ENCODE data around the gene CORO6. TPM values are rescaled to one million over a fixed set of nuclear protein-coding genes. Genes with fewer than 3 reads are reported as not detected.

CORO6 gene
- total RNA-seq (10 to 100 TPM in 4 of 5 donors, 1 to 10 TPM in 1; 6.4 to 53.1 (median 20.6) TPM), polyA plus RNA-seq (10 to 100 TPM in 1 of 3 donors, 1 to 10 TPM in 2; 1.1 to 17.5 (median 1.4) TPM)
- long read RNA-seq, donor 1, result 0 reads
- long read RNA-seq, donor 2, result 0 reads
- long read RNA-seq, donor 3, result 0 reads
- long read RNA-seq, donor 4, result 0 reads
- long read RNA-seq, donor 5, partial matches to known transcripts, result 0 of 1 reads
- long read RNA-seq, donor 5, other reads (novel, unspliced or antisense), result 0 of 1 reads
- long read RNA-seq, donor 6, result 0 reads
- long read RNA-seq, donor 7, partial matches to known transcripts, result 0 of 1 reads
- long read RNA-seq, donor 7, other reads (novel, unspliced or antisense), result 0 of 1 reads
- long read RNA-seq, donor 8, result 0 reads
- long read RNA-seq, donor 9, partial matches to known transcripts, result 0 of 1 reads
- long read RNA-seq, donor 9, other reads (novel, unspliced or antisense), result 0 of 1 reads
- long read RNA-seq, donor 10, result 0 reads

GRCh38 chr17:29622337-29623282, at the start of gene CORO6:
Gene CORO6 (minus strand): TSS chr17:29622912. CDS start chr17:29621421, 1,491 bp downstream.
- DNase-seq, result peak; percentile 60 to 82
- WGBS, 5 donors, result 2 to 4% (median 4%) methylated on average over 37 to 77 of the region's 77 CpGs
- Histone ChIP-seq H3K27me3 (peaks cover 0 to 20% (median 6%) of the 10 kb centered on the region in 3 donors), H3K36me3 (peaks cover 0 to 4% (median 2%) of the 10 kb centered on the region in 4 donors), H3K4me3 (peak within 1 kb of the TSS; percentile 61 to 75 (median 64)), H3K4me1 (peaks cover 23 to 44% (median 30%) of the 10 kb centered on the region in 4 donors), H3K9me3 (no peaks in the 10 kb centered on the region), H3K27ac (peak within 1 kb of the TSS in 4 of 5 donors; percentile 38 to 64 (median 42))
- intact Hi-C loops (cut with DNase I; ENCODE audit: low total_unique reads), result no loop called here
- no peak for TF ChIP-seq EP300 (IDR thresholded peaks at IDR 0.05)
- no peak for TF ChIP-seq POLR2AphosphoS5 (IDR thresholded peaks at IDR 0.05)
- TF ChIP-seq, protein P1, sequence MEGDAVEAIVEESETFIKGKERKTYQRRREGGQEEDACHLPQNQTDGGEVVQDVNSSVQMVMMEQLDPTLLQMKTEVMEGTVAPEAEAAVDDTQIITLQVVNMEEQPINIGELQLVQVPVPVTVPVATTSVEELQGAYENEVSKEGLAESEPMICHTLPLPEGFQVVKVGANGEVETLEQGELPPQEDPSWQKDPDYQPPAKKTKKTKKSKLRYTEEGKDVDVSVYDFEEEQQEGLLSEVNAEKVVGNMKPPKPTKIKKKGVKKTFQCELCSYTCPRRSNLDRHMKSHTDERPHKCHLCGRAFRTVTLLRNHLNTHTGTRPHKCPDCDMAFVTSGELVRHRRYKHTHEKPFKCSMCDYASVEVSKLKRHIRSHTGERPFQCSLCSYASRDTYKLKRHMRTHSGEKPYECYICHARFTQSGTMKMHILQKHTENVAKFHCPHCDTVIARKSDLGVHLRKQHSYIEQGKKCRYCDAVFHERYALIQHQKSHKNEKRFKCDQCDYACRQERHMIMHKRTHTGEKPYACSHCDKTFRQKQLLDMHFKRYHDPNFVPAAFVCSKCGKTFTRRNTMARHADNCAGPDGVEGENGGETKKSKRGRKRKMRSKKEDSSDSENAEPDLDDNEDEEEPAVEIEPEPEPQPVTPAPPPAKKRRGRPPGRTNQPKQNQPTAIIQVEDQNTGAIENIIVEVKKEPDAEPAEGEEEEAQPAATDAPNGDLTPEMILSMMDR (IDR thresholded peaks at IDR 0.05), result no peak
- no peak for TF ChIP-seq POLR2A (IDR thresholded peaks at IDR 0.05)

GRCh38 chr17:29671661-29672060, 48.9 kb upstream of the CORO6 start:
- no peak for DNase-seq
- H3K4me3 ChIP-seq, result no peak overlapping the region
- no peak overlapping the region for H3K27ac ChIP-seq
- intact Hi-C loops (cut with DNase I; ENCODE audit: low total_unique reads), result no loop called here
- 90 to 95% (median 94%) methylated on average over 5 of the region's 5 CpGs for WGBS, 5 donors
- peaks cover 17 to 96% (median 85%) of the 10 kb centered on the region in 4 donors for H3K36me3 ChIP-seq
- no peaks in the 10 kb centered on the region for H3K9me3 ChIP-seq
- H3K27me3 ChIP-seq, result no peaks in the 10 kb centered on the region
- TF ChIP-seq POLR2A (IDR thresholded peaks at IDR 0.05) (no peak), EP300 (IDR thresholded peaks at IDR 0.05) (no peak), POLR2AphosphoS5 (IDR thresholded peaks at IDR 0.05) (no peak)
- TF ChIP-seq, protein P1 (IDR thresholded peaks at IDR 0.05), result no peak
- H3K4me1 ChIP-seq, result peaks cover 0 to under 1% (median 0%) of the 10 kb centered on the region in 4 donors

- Histone ChIP-seq H3K27ac (no peak overlapping the region), H3K4me3 (no peak overlapping the region), H3K4me1 (peaks cover 0 to 13% (median 0%) of the 10 kb centered on the region in 4 donors), H3K36me3 (peaks cover 31 to 100% (median 88%) of the 10 kb centered on the region in 4 donors), H3K27me3 (no peaks in the 10 kb centered on the region), H3K9me3 (no peaks in the 10 kb centered on the region)
- TF ChIP-seq POLR2A (IDR thresholded peaks at IDR 0.05), result no peak
- TF ChIP-seq, protein P1 (IDR thresholded peaks at IDR 0.05), result no peak
- TF ChIP-seq EP300 (IDR thresholded peaks at IDR 0.05), result no peak
- TF ChIP-seq POLR2AphosphoS5 (IDR thresholded peaks at IDR 0.05), result no peak
- intact Hi-C loops (cut with DNase I; ENCODE audit: low total_unique reads), result no loop called here
- DNase-seq, result no peak
Measured at GRCh38 chr17:29669266-29669665, 46.6 kb upstream of the CORO6 start.

- H3K27me3 ChIP-seq, result no peaks in the 10 kb centered on the region
- TF ChIP-seq POLR2A (IDR thresholded peaks at IDR 0.05), result no peak
- peaks cover 0 to 18% (median 0%) of the 10 kb centered on the region in 4 donors for H3K4me1 ChIP-seq
- H3K4me3 ChIP-seq, result no peak overlapping the region
- H3K9me3 ChIP-seq, result no peaks in the 10 kb centered on the region
- no peak overlapping the region for H3K27ac ChIP-seq
- H3K36me3 ChIP-seq, result peaks cover 31 to 99% (median 89%) of the 10 kb centered on the region in 4 donors
- no peak for DNase-seq
- intact Hi-C loops (cut with DNase I; ENCODE audit: low total_unique reads), result no loop called here
Measured at GRCh38 chr17:29667969-29668368, 45.3 kb upstream of the CORO6 start.
